GM12892 (cell line): ENCODE data around the gene NLRX1.

ENCODE experiments used
- POLR2AphosphoS5 ChIP-seq: IDR thresholded peaks from 2 replicates; pipeline ENCODE4 v1.6.1; 2011; ENCODE audit warnings: low read depth, low read length, control low read depth
- TAF1 ChIP-seq: IDR thresholded peaks from 2 replicates; pipeline ENCODE4 v1.6.1; 2011; ENCODE audit warnings: low read depth, mild to moderate bottlenecking, control low read depth, low read length, borderline replicate concordance

GRCh38 chr11:119152604-119153003 is 15.9 kb upstream of the NLRX1 start:
- TF ChIP-seq TAF1 (no peak), POLR2AphosphoS5 (no peak)
